Measurements from ENCODE around the gene MEIS1.

The MEIS1 gene

DNA sequence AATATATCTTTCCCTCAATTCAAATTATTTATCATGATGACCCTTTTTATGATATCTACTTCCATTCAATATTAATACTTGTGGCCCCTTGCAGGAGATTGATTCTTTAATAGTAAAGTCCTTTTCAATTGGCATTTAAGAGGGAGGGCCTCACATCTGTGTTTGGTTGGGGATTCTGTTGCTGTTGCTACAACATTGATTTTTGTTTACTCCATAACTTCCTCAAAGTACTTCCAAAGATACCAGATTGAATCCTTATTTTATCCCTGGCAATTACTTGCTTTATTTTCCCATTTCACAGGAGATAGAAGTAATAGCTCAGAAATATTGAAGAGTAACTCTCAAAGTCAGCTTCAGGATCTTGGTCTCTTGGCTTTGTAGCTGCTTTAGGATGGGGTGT is 32.8 kb downstream of the MEIS1 start:
- Histone ChIP-seq H3K9me2 (replicated peaks; ENCODE audit: control insufficient read depth, low read length) (no peaks in the 10 kb centered on the region), H3K79me2 (ENCODE audit: control insufficient read depth, low read length) (no peaks in the 10 kb centered on the region), H3K4me2 (ENCODE audit: low read length) (no peak overlapping the region), H3K27ac (ENCODE audit: low read depth, low read length) (no peak overlapping the region), H3K4me1 (ENCODE audit: control insufficient read depth, low read length) (peaks cover 38% of the 10 kb centered on the region), H3F3A (ENCODE audit: control insufficient read depth, insufficient read depth) (no peaks in the 10 kb centered on the region), H3K9me3 (ENCODE audit: control insufficient read depth, insufficient read depth, low read length) (no peaks in the 10 kb centered on the region), H4K20me1 (ENCODE audit: control insufficient read depth, insufficient read depth, low read depth, low read length) (no peaks in the 10 kb centered on the region), H3K27me3 (ENCODE audit: control insufficient read depth, low read length) (no peaks in the 10 kb centered on the region), H3K4me3 (ENCODE audit: low read length) (no peak overlapping the region), H3K36me3 (ENCODE audit: control insufficient read depth, low read length) (no peaks in the 10 kb centered on the region)
- no peak for TF ChIP-seq EZH2phosphoT487 (IDR thresholded peaks at IDR 0.05; ENCODE audit: borderline replicate concordance, low read length)
- TF ChIP-seq, protein P1, sequence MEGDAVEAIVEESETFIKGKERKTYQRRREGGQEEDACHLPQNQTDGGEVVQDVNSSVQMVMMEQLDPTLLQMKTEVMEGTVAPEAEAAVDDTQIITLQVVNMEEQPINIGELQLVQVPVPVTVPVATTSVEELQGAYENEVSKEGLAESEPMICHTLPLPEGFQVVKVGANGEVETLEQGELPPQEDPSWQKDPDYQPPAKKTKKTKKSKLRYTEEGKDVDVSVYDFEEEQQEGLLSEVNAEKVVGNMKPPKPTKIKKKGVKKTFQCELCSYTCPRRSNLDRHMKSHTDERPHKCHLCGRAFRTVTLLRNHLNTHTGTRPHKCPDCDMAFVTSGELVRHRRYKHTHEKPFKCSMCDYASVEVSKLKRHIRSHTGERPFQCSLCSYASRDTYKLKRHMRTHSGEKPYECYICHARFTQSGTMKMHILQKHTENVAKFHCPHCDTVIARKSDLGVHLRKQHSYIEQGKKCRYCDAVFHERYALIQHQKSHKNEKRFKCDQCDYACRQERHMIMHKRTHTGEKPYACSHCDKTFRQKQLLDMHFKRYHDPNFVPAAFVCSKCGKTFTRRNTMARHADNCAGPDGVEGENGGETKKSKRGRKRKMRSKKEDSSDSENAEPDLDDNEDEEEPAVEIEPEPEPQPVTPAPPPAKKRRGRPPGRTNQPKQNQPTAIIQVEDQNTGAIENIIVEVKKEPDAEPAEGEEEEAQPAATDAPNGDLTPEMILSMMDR (IDR thresholded peaks at IDR 0.05; ENCODE audit: low read depth, low read length, poor library complexity, severe bottlenecking): no peak

DNA sequence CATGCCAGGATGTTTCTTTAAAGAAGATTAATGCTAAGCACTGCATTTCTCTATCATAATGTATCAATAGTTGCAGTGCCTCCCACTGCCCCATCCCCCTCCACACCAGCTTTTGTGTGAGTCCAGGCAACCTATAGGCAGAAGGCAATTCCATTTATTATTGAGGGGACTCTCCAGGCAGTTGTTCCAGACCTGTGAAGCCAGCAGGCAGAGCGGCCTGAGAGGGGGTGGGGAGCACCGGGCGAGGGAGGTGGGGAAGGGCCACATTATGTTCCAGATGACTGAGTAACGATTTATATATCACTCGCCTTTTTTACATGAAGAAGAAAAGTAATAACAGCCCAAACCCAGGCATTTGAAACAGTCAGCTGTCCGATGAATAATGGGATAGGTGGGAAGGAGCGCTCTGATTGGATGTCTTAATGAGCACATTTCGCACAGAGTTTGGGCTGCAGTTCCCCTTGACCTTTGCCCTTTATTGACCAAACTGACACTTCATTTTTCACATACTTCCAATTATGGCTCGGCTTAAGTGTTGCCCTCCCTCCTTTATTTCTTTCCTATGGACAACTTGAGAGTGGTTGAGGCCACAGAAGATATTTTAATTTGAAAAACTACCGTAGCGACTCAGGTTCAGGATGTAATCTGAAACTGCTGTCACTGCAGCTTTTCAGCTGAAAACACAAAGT is 34.4 kb downstream of the MEIS1 start:
- Histone ChIP-seq H3K4me1 (ENCODE audit: control insufficient read depth, low read length) (peaks cover 53% of the 10 kb centered on the region), H3K4me3 (ENCODE audit: low read length) (peak overlapping the region; percentile 40; the same call in 1 of the 2 replicates), H3K4me2 (ENCODE audit: low read length) (peak overlapping the region; percentile 56), H3K36me3 (ENCODE audit: control insufficient read depth, low read length) (no peaks in the 10 kb centered on the region), H3K79me2 (ENCODE audit: control insufficient read depth, low read length) (no peaks in the 10 kb centered on the region), H3K27ac (ENCODE audit: low read depth, low read length) (no peak overlapping the region), H3K9me3 (ENCODE audit: control insufficient read depth, insufficient read depth, low read length) (no peaks in the 10 kb centered on the region), H3K9me2 (replicated peaks; ENCODE audit: control insufficient read depth, low read length) (no peaks in the 10 kb centered on the region), H3K27me3 (ENCODE audit: control insufficient read depth, low read length) (no peaks in the 10 kb centered on the region), H4K20me1 (ENCODE audit: control insufficient read depth, insufficient read depth, low read depth, low read length) (no peaks in the 10 kb centered on the region), H3F3A (ENCODE audit: control insufficient read depth, insufficient read depth) (no peaks in the 10 kb centered on the region)
- TF ChIP-seq EZH2phosphoT487 (IDR thresholded peaks at IDR 0.05; ENCODE audit: borderline replicate concordance, low read length): no peak
- TF ChIP-seq, protein P1 (IDR thresholded peaks at IDR 0.05; ENCODE audit: low read depth, low read length, poor library complexity, severe bottlenecking): no peak

DNA sequence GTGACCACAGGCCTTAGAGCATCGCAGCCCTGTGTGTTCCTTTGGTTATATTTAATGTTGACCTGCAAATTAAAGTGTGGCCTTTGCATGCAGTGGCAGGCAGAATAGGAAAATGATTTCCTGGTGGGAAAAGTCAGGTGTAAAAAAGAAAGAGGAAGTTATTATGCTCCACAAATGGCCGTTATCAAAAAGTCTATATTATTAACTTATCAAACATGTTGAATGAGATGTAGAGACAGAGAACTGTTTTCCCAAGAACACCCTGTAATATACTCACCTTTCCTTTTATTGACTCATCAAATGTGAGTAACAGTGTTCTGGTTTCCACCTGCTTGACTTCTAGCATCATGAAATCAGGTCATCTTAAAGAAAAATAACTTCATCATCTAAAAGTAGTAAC is 35.3 kb downstream of the MEIS1 start:
- peak overlapping the region; percentile 56 for H3K4me2 ChIP-seq (ENCODE audit: low read length)
- no peaks in the 10 kb centered on the region for H3K9me3 ChIP-seq (ENCODE audit: control insufficient read depth, insufficient read depth, low read length)
- H3K27ac ChIP-seq (ENCODE audit: low read depth, low read length): no peak overlapping the region
- H3K9me2 ChIP-seq (replicated peaks; ENCODE audit: control insufficient read depth, low read length): no peaks in the 10 kb centered on the region
- H3K79me2 ChIP-seq (ENCODE audit: control insufficient read depth, low read length): no peaks in the 10 kb centered on the region
- peak overlapping the region; percentile 40 for H3K4me3 ChIP-seq (ENCODE audit: low read length)
- H3K36me3 ChIP-seq (ENCODE audit: control insufficient read depth, low read length): no peaks in the 10 kb centered on the region
- peaks cover 56% of the 10 kb centered on the region for H3K4me1 ChIP-seq (ENCODE audit: control insufficient read depth, low read length)
- H3K27me3 ChIP-seq (ENCODE audit: control insufficient read depth, low read length): no peaks in the 10 kb centered on the region
- H4K20me1 ChIP-seq (ENCODE audit: control insufficient read depth, insufficient read depth, low read depth, low read length): no peaks in the 10 kb centered on the region
- no peaks in the 10 kb centered on the region for H3F3A ChIP-seq (ENCODE audit: control insufficient read depth, insufficient read depth)
- TF ChIP-seq EZH2phosphoT487 (IDR thresholded peaks at IDR 0.05; ENCODE audit: borderline replicate concordance, low read length): no peak
- TF ChIP-seq, protein P1 (IDR thresholded peaks at IDR 0.05; ENCODE audit: low read depth, low read length, poor library complexity, severe bottlenecking): no peak
